DOHH2 (cell line): Measurements from ENCODE around the gene UGT1A6.

Experiments
- CTCF ChIP-seq: fragments of 200-600 bp; sonication (generic); IDR thresholded peaks from one replicate; pipeline ENCODE4 v1.5.1; 2014; ENCODE audit warnings: antibody characterized with exemption, mild to moderate bottlenecking, low read depth, low read length; ENCODE audit not compliant: poor library complexity, severe bottlenecking
- EZH2phosphoT487 ChIP-seq: fragments of 200-600 bp; sonication (generic); IDR thresholded peaks from 2 replicates; pipeline ENCODE4 v1.6.1; 2017; ENCODE audit warnings: borderline replicate concordance, mild to moderate bottlenecking, antibody characterized with exemption, low read length, moderate library complexity, mixed read lengths

DNA sequence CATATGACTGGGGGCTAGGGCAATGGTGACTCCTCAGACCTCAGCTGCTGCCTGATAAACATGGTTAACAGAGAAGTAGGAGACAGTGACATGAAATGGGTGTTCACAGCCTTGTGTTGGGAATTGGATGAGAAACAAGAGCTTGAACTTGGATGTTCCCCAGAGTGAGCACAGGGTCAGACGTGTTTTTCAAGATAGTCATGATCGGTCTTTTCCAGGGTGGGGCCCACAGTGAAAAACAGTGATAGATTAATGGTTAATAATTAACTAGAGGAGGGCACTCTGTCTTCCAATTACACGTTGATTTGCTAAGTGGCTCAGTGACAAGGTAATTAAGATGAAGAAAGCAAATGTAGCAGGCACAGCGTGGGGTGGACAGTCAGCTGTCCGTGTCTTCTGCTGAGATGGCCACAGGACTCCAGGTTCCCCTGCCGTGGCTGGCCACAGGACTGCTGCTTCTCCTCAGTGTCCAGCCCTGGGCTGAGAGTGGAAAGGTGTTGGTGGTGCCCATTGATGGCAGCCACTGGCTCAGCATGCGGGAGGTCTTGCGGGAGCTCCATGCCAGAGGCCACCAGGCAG lies 36.1 kb downstream of the UGT1A6 start, which contains the start of gene UGT1A3:
- no peak for TF ChIP-seq CTCF
- TF ChIP-seq EZH2phosphoT487 = no peak
